CD4-positive, alpha-beta T cell treated with Interleukin-17A for 1 hour (primary cell): ENCODE data around the gene NUP205.

Experiments
- DNase-seq: peaks from one replicate; pipeline ENCODE4 v3.0.0-alpha.2; 2020

The NUP205 gene, protein sequence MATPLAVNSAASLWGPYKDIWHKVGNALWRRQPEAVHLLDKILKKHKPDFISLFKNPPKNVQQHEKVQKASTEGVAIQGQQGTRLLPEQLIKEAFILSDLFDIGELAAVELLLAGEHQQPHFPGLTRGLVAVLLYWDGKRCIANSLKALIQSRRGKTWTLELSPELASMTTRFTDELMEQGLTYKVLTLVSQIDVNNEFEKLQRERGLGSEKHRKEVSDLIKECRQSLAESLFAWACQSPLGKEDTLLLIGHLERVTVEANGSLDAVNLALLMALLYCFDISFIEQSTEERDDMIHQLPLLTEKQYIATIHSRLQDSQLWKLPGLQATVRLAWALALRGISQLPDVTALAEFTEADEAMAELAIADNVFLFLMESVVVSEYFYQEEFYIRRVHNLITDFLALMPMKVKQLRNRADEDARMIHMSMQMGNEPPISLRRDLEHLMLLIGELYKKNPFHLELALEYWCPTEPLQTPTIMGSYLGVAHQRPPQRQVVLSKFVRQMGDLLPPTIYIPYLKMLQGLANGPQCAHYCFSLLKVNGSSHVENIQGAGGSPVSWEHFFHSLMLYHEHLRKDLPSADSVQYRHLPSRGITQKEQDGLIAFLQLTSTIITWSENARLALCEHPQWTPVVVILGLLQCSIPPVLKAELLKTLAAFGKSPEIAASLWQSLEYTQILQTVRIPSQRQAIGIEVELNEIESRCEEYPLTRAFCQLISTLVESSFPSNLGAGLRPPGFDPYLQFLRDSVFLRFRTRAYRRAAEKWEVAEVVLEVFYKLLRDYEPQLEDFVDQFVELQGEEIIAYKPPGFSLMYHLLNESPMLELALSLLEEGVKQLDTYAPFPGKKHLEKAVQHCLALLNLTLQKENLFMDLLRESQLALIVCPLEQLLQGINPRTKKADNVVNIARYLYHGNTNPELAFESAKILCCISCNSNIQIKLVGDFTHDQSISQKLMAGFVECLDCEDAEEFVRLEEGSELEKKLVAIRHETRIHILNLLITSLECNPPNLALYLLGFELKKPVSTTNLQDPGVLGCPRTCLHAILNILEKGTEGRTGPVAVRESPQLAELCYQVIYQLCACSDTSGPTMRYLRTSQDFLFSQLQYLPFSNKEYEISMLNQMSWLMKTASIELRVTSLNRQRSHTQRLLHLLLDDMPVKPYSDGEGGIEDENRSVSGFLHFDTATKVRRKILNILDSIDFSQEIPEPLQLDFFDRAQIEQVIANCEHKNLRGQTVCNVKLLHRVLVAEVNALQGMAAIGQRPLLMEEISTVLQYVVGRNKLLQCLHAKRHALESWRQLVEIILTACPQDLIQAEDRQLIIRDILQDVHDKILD (N-terminal part only)

DNA sequence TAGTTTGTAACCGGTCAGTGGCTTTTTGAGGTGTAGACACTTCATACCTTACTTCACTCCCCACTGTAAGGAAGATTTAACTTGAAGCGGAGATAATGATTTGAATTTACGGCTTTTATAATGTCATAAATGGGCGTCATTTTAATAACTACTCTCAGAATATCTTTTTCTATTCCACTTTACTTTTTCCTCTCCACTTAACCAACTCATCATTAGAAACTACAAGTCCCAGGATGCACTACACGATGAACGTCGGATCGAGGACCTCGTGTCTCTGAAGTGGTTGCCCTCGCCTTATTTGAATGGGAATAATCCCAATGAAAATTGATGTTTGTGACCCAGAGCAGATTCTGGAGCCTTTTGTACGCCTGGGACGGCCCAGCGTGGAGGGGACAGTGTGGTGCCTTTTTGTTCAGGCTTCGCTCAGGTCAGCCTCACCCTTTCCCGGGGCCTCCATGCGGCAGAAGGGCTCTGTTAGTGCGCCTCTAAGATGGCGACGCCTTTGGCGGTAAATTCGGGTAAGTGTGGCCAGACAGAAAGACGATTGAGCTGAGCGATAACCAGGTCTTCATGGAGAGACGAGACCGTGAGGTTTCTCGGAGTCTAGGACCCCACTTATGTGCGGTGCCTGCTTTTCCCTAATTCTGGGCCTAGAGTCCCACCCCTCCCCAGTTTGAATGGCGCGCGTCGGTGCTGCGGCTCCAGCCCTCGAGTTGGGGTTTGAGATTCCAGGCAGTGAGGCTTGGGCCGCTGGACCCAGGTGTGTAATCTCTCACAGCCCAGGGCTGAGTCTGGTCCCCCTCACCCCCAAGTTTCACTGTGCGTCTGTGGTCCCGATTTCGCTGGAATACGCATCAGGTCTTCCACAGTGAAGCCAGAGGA, at the start of gene NUP205:
TSS of gene NUP205 (plus strand) at position 463 of the 882 bp plus-strand sequence. CDS start at position 491, 28 bp downstream.
- DNase-seq, result peak; percentile 87

DNA sequence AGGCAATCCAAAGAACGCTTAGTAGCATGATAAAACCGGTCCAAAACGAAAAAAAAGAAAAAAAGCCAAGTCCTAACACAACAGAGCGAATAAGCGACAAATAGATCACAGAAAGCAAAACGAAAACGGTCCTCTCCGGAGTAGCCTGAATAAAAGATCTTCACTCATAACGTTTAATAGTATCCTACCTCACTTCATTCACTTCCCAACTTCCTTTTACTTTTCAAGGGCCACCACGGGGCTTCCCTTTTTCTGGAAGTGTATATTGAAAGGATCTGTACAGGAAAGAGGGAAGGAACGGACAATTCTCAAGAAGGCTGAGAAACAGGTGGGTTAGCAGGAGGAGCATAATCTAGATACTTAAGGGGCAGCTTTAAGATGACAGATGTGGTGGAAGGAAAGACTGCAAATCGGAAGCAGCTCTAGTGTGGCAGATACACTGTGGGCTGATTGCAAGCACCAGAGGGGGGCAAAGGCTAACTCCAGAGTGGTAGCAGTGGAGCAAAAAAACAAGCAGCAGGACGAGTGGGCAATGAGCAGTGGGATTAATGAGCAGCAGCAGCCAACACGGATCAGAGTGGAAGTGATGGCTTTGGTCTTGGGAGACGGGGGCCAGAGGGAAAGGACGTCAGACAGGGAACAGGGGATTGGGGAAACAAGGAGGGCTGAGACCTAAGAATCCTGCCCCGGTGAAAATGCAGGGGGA, 48.7 kb upstream of the NUP205 start:
- DNase-seq, result peak; percentile 49

DNA sequence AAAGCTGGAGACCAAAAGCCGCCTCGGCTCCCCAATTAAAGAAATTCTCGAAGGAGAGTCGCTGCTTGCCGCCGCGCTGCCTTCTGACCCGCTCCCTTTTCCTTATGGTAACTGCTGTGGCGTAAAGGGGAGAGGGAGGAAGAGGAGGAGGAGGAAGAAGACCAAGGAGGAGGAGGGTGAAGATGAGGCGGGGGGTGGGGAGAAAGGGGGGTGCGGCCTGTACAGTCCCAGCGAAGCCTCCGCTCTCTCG, 48.2 kb upstream of the NUP205 start:
- DNase-seq, result no peak

DNA sequence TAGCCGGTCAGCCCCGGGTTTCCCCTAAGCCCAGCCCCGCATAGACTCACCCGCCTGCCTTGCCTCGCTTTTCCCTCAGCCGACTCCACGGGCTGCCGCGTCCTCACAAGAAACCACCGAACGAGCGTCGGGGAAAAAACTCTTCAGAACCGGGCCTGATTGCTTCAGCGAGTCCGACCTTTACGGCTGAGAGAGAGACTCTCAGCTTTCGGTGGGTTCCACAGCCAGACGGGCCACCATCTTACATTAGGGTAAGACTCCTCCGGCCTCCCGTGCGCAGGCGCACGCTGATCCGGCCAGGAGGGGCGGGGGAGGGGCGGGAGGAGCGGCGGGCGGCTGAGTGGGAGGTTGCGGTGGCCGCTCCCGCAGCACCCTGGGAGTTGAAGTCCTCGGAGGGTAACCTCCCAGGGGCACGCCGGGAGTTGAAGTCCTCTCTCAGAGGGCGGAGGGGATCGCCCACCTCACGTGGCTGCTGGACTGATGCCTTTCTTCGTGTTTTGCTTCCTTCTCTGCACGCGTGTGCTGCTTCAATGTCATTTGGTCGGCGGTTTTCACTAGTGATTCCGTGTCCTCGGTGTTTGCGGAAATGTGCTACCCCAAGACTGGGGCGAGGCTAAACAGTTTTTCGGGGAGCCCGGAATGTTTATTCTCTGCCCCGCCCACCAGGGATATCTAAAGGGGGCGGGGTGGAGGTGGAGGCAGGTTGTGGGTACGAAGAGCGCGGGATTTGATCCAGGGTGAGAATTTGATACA, 47.7 kb upstream of the NUP205 start, which contains the start of gene CNOT4:
TSS of gene CNOT4 (minus strand) at position 264 of the 753 bp plus-strand sequence. CDS start 71,771 bp downstream, outside the sequence.
- DNase-seq, result peak; percentile 97

DNA sequence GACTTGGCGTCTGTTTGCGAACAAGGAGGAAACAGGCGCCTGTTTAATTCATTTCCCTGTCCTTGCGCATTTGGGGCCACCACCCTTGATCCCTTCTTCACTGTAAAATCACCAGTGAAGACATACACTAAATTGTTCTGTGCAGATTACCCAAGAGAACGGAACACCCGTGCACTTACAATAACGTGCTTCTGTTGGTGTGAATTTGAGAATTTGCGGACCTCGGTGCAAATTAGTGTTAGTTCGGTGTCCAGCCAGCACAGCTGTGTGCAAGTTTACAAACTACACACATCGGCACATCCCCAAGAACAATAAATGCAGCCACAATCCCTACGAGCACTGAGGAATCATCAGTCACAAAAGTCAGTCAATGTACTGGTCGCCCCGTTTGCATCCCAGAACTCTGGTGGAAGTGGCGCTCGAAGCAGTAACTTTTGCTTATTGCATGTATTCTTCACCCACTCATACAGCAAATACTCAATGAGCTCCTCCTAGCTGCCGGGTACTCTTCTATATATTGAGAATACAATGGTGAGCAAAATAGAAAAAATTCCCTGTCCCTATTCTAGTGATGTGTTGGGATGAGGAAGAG, 47.0 kb upstream of the NUP205 start:
- no peak for DNase-seq

DNA sequence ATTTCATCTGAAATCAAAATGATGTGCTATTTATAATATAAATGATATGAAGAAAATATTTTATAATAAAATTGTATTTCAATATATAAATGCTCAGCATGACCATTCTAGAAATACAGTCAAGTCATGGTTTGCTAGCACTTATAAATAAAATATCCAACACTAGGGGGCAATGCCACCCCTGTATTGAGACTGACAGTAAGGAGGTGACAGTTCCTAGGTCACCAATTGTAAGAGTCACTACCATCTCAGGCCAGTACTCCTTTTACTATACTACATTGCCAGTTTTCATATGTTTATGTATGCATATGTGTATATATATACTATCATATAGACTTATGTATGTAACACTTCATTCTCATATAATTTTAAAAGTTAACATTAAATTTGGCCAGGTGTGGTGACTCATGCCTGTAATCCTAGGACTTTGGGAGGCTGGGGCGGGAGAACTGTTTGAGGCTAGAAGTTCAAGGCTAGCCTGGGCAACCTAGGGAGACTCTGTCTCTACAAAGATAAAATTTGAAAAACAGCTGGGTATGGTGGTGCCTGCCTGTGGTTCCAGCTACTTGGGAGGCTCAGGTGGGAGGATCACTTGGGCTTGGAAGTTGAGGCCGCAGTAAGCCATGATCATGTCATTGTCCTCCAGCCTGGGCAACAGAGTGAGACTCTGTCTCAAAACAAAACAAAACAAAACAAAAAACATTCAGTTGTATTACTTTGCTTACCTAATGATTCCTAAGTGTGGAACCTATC, 45.4 kb upstream of the NUP205 start:
- DNase-seq, result peak; percentile 79

DNA sequence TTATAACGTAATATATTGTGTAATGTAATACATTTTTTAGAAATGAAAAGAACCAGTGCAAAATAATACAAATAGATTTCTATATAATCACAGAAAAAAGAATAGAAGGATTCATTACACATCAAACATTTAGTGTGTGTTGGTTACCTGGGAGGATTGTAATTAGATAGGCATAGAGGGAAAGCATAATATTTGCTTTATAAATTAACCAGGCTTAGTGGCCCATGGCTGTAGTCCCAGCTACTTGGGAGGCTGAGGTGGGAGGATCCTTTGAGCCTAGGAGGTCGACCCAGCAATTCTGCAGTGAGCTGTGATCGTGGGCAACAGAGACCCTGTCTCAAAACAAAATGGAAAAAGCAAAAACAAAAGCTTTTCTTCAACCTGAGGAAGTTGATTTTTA, 42.9 kb upstream of the NUP205 start:
- DNase-seq, result no peak

DNA sequence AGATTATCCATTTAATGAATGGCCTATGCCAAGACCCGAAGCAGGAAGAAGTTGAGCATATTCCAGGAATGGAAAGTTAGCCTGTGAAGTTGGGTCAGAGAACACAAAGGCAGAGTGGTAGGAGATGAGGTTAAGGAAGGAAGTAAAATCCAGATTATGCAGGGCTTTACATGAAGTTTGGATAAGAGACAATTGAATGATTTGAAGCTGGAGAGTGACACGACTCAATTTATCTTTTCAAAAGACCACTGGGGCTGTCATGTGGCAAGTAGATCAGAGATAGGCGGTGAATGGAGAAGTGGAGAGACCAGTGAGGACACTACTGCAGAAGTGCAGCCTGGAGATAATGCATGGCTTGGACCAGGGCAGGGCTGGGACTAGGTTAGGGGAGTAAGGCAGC, 40.7 kb upstream of the NUP205 start:
- DNase-seq, result no peak

DNA sequence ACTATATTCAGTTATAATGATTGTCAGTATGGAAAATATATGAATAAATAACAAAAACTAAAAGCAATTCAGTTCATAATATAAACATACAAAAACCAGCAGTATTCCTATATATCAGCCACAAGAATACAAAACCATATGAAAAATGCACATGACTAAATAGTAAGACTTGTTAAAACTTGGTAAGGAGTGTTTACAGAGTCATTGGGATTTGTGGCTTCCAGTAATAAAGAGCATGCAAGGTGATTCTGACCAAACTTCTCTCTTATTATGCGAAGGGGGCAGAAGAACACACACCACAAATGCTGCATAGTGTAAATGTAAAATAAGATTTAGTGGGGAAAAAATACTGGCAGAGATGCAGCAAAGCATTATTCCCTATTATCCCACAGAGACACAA, 39.0 kb upstream of the NUP205 start:
- no peak for DNase-seq

DNA sequence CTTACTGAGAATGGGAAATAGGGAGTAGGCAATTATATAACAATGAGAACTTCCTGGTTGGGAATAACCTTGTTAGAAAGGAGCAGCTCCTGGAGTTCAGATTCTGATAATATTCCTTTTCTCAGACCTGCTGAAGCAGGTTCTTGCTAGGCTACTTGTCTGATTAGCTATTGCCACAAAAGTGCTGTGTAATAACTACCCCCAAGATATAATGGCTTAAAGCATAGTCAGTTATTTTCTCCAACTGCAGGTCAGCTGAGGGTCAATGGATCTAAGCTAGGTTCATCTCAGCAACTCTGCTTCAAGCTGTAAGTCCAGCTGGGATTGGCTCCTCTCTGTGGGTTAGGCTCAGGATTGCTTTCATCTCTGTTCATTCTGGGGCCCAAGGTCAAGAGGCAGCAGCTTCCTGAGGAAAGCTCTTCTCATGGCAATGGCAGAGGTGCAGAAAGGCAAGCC, 38.5 kb upstream of the NUP205 start:
- DNase-seq, result no peak

DNA sequence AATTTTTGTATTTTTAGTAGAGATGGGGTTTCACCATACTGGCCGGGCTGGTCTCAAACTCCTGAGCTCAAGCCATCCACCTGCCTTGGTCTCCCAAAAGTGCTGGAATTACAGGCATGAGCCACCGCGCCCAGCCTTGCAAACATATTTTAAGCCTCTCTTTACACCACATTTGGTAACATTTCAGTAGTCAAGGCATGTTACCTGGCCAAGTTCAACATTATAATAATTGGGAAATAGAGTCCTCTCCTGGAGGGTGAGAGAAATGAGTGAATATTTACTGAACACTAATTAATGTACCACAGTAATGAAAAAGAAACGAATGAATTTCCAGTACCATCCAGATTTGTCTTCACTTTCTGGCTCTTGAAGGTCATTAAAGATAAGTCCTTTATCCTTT, 37.8 kb upstream of the NUP205 start:
- no peak for DNase-seq

DNA sequence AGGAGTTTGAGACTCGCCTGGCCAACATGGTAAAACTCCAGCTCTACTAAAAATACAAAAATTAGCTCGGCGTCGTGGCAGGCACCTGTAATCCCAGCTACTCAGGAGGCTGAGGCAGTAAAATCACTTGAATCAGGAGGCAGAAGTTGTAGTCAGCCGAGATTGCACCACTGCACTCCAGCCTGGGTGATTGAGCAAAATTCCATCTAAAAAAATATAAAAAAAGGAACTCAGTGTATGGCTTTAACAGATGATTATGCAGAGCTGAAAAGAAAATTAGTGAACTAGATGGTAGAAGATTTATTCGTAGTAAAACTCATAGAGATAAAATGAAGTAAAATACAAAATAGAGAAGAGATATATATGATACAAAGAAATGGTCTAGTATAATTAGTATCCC, 35.2 kb upstream of the NUP205 start:
- no peak for DNase-seq

DNA sequence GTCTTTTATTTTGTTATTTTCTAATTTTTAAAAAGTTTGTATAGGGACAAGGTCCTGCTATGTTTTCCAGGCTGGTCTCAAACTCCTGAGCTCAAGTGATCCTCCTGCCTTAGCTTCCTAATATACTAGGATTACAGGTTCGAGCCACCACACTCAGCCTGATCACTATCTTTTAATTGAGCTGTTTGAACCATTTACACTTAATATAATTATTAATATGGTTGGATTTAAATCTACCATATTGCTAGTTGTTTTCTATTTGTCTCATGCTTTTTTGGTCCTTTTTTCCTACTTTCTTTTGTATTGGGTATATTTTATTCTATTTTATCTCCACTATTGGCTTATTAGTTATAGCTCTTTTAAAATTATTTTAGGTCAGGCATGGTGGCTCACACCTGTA, 34.6 kb upstream of the NUP205 start:
- no peak for DNase-seq

DNA sequence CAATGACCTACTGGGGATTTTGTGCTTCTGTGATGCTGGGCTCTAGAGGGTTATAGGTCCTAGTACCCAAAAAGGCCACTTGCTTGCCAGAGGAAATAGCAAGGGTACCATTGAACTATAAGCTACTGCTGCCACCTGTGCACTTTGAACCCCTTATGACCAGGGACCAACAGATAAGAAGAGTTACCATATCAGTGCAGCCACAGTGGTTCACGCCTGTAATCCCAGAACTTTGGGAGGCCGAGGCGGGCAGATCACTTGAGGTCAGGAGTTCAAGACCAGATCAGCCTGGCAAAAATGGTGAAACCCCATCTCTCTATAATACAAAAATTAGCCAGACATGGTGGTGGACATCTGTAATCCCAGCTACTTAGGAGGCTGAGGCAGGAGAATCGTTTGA, 32.3 kb upstream of the NUP205 start:
- DNase-seq, result no peak

DNA sequence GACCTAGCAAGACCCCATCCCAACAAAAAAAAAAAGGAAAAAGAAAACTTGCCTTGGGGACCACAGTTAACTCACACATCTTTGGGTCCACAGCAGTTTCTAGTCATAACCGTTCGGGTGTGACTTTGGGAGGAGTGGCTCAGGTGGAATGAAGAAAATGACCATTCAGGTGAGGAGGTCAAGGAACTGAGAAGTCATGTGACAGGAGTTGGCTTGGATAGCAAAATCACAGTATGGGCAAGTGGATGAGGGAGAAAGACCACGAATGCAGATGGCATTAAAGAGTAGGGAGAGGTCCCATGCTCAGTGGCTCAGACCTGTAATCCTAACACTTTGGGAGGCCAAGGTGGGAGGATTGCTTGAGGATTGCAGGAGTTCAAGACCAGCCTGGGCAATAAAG, 30.7 kb upstream of the NUP205 start:
- no peak for DNase-seq

DNA sequence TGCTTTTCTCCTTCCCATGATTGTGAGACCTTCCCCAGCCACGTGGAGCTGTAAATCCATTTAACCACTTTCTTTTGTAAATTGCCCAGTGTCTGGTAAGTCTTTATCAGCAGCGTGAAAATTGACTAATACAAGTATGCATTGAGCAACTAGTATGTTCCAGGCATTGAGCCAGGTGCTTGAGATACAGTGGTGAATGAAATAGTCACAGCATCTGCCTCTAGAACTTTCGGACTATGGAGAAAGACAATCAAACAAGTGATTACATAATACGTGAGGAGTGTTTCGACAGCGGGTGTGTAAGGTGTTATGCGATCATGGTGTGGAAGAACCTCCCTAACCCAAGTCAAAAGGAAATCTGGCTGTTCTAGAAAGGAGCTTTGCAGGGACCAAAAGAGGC, 21.6 kb upstream of the NUP205 start:
- DNase-seq, result no peak

DNA sequence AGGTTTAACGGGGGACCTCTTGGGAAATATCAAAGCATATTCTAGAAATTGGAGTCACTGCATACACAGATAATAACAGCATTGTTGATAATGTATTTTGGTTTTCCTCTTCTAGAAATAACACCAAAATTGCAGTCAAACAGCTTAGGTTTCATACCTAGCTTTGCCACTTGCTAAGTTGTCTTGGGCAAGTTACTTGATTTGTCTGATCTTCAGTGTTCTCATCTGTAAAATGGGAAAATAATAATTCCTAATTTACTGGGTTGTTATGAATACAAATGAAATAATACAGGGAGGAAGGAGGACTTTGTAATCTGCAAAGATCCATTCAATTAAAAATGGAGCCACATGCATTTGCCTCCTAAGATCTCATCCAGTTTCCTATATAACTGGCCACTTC, 20.3 kb upstream of the NUP205 start:
- DNase-seq, result no peak

DNA sequence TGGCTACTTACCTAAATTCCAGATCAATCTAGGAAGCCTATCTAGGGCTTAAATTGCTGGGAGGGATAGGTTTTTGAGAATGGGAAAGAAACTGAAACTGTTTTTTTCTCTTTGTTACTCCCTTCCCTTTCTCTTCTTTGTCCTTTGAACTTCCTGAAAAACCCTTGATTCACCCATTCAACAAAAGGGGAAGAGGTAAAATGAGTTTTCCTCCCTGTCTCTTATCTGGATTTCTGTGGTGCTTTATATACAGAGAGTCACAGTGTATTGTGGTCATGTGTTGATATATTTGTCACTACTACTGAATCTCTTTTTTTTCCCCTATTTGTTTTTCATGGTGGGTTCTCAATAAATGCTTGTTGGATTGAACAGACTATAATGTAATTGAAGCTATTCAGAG, 19.8 kb upstream of the NUP205 start:
- DNase-seq, result no peak

DNA sequence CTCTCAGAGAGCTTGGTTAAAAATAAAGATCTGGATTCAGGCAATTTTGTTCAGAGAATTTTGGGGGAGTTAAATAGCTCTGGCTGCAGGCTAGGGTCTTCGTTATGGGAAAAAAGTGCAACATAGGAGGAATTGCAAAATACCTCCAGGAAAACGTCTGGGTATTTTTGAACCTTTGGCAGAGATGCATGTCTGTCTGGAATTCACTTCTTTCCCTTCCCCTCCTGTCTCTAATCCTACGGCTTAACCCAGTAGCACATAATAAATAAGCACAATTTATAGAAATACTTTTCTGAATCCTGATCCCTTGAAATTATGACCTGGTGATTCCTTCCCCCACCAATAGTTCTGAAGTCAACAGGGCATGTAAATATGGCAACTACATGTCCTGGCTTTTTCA, 19.3 kb upstream of the NUP205 start:
- no peak for DNase-seq

DNA sequence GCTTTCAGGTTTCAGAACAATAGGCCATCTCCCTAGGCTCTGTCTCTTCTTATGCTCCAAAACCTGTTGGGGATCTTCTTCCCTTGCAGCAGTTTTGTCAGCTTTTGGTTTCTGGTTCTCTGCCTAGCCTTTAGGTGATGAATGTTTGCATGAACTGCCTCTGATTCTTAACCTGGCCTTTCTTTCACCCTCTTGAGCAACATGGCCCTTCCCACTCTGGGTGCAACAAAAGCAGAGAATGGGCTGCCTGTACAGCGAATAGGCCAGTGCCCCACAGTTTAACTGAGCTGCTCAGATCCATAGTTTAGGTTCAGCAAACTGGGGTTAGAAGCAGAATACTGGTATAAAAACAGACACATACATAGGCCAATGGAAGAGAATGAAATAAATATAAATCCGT, 18.1 kb upstream of the NUP205 start:
- DNase-seq, result no peak
